ENCODE results near the gene ABAT. TPM values are rescaled to one million over a fixed set of nuclear protein-coding genes. Genes with fewer than 3 reads are reported as not detected.

The ABAT gene
- total and polyA plus RNA-seq, 10 of the 15 experiments (the other 5 are each of a cell fraction or from before 2014, with no cell fraction given) = 1.0 to 10.6 (median 1.9) TPM

DNA sequence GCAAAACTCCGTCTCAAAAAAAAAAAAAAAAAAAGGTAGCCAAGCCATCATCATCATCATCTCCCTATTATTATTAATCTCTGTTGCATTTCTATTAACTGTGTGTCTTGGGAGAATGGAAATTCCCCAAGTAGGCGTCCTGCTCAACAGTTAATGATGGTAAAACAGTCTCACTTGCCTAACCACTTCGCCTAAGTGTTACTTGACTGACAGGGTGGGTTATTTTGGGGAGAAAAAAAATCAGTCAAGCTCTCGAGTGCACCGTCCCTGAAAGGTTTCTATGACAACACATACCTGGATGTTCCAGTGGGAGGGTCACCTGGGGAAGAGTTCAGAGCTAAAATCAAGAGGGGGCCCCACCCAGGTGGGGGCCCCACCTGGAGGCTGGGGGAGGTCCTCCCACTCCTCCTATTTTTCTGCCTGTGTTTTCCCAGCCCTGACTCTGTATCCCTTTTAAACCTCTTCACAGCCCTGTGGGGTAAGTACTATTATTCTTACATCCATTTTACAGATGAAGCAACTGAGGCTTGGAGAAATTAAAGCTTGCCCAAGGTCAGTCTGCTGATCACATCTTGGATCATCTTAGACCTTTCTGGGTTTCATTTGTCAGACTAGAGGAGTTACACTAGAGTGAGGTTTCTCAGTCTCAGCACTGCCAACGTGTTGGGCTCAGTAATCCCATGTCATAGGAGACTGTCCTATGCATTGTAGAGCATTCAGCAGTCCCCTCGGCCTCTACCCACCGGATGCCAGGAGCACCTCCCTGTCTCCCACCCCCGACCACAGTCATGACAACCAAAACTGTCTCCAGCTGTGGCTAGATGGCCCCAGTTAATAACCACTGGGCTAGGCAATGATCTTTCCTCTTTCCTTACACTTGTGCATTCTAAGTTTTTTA, 11.0 kb upstream of the ABAT start (continued):
- TF ChIP-seq RUNX3 (IDR thresholded peaks at IDR 0.05; ENCODE audit: low read length) = no peak
- TF ChIP-seq BMI1 (IDR thresholded peaks at IDR 0.05; ENCODE audit: borderline replicate concordance) = peak; percentile 71; the same call in 1 of the 2 replicates
- no peak for TF ChIP-seq ZNF24 (IDR thresholded peaks at IDR 0.05)
- TF ChIP-seq NBN (IDR thresholded peaks at IDR 0.05) = no peak
- no peak for TF ChIP-seq CREM (IDR thresholded peaks at IDR 0.05; ENCODE audit: low read depth)
- TF ChIP-seq CHD1 (IDR thresholded peaks at IDR 0.05; ENCODE audit: low read depth, low read length) = no peak
- TF ChIP-seq SMARCA5 (IDR thresholded peaks at IDR 0.05) = 0 out of 2 replicates have a peak, but pooled peaks have one; percentile 67
- TF ChIP-seq TCF7 (IDR thresholded peaks at IDR 0.05; ENCODE audit: borderline replicate concordance) = no peak
- no peak for TF ChIP-seq RCOR1 (conservative IDR thresholded peaks at IDR 0.05; ENCODE audit: low read depth, low read length)
- no peak for TF ChIP-seq IRF5 (IDR thresholded peaks at IDR 0.05; ENCODE audit: borderline replicate concordance)
- TF ChIP-seq PBX3 (IDR thresholded peaks at IDR 0.05; ENCODE audit: insufficient replicate concordance, low read depth, low read length) = peak; percentile 77
- TF ChIP-seq CHD2 (IDR thresholded peaks at IDR 0.05; ENCODE audit: borderline replicate concordance, low read depth, low read length) = no peak
- no peak for TF ChIP-seq ZBTB40 (IDR thresholded peaks at IDR 0.05; ENCODE audit: borderline replicate concordance)
- TF ChIP-seq TCF12 (IDR thresholded peaks at IDR 0.05; ENCODE audit: low read depth, low read length) = no peak
- TF ChIP-seq WRNIP1 (IDR thresholded peaks at IDR 0.05; ENCODE audit: borderline replicate concordance, low read depth, low read length) = no peak
- TF ChIP-seq CUX1 (IDR thresholded peaks at IDR 0.05; ENCODE audit: insufficient replicate concordance, low read depth, low read length) = no peak

Data from GM12878 (cell line).